IMR-90 (cell line): ENCODE measurements around the gene RYR1. TPM values are rescaled to one million over a fixed set of nuclear protein-coding genes. Genes with fewer than 3 reads are reported as not detected.
A peak's percentile ranks its signal among the peaks of the same experiment; 100 is the strongest.

Experiments
- ATAC-seq: fragments of 200-7000 bp; cut with Tn5 transposase; 2 replicates; pipeline ENCODE4 v1.9.1; 2020; ENCODE audit warnings: low read depth, mild to moderate bottlenecking, moderate library complexity
- BruUV-seq: library from RNA; stranded (reverse); fragments of 400-500 nt; replicated peaks from 2 replicates; lab custom pipeline; 2021; lab: Mats Ljungman, UMichigan
- CTCF ChIA-PET: fragments of 300-600 bp; formaldehyde crosslinking; extraction: SDS; loops from one replicate; lab custom pipeline; 2021; ENCODE audit warnings: antibody characterized with exemption; lab: Yijun Ruan, JAX
- POLR2A ChIA-PET: fragments of 300-600 bp; sonication (Branson Sonifier 250); formaldehyde crosslinking; loops from one replicate; lab custom pipeline; 2022; ENCODE audit warnings: antibody characterized with exemption; ENCODE audit not compliant: unreplicated experiment; lab: Charles Lee
- DNase-seq: peaks from one replicate; pipeline ENCODE4 v3.0.0; 2013
- H2AFZ ChIP-seq: replicated peaks from 2 replicates; pipeline ENCODE3; 2013; ENCODE audit warnings: low read length, mild to moderate bottlenecking; ENCODE audit not compliant: poor library complexity
- H2AK5ac ChIP-seq: 2 replicates; pipeline ENCODE4 v1.6.1; 2013; ENCODE audit warnings: low read depth, low read length, inconsistent platforms
- H2AK9ac ChIP-seq: replicated peaks from 2 replicates; pipeline ENCODE3; 2013; ENCODE audit warnings: mild to moderate bottlenecking, low read depth, low read length, moderate library complexity; ENCODE audit not compliant: poor library complexity
- H2BK120ac ChIP-seq: 2 replicates; pipeline ENCODE4 v1.6.1; 2013; ENCODE audit warnings: low read depth, low read length, inconsistent platforms
- H2BK15ac ChIP-seq: 3 replicates; pipeline ENCODE4 v1.6.1; 2013; ENCODE audit warnings: low read depth, low read length, inconsistent platforms
- H2BK20ac ChIP-seq: 2 replicates; pipeline ENCODE4 v1.6.1; 2013; ENCODE audit warnings: low read depth, mild to moderate bottlenecking, inconsistent platforms, low read length, moderate library complexity
- H2BK5ac ChIP-seq: 2 replicates; pipeline ENCODE4 v1.6.1; 2013; ENCODE audit warnings: mild to moderate bottlenecking, low read depth, low read length, inconsistent platforms; ENCODE audit not compliant: poor library complexity, severe bottlenecking
- H3K14ac ChIP-seq: replicated peaks from 2 replicates; pipeline ENCODE4 v1.6.1; 2013; ENCODE audit warnings: low read depth, low read length, inconsistent platforms
- H3K18ac ChIP-seq: 2 replicates; pipeline ENCODE4 v1.6.1; 2013; ENCODE audit warnings: low read depth, low read length, control low read depth
- H3K23ac ChIP-seq: 2 replicates; pipeline ENCODE4 v1.6.1; 2013; ENCODE audit warnings: low read depth, low read length, inconsistent platforms
- H3K27ac ChIP-seq: 2 replicates; pipeline ENCODE4 v1.5.1; 2013; ENCODE audit warnings: mild to moderate bottlenecking, control low read depth, low read length; ENCODE audit not compliant: insufficient read depth
- H3K27me3 ChIP-seq: 2 replicates; pipeline ENCODE4 v1.6.1; 2013; ENCODE audit warnings: low read length; ENCODE audit not compliant: control insufficient read depth, insufficient read depth
- H3K36me3 ChIP-seq: 2 replicates; pipeline ENCODE4 v1.6.1; 2013; ENCODE audit warnings: low read length, mixed read lengths; ENCODE audit not compliant: control insufficient read depth, insufficient read depth
- H3K4ac ChIP-seq: 2 replicates; pipeline ENCODE4 v1.6.1; 2013; ENCODE audit warnings: low read depth, low read length, inconsistent platforms
- H3K4me1 ChIP-seq: 2 replicates; pipeline ENCODE4 v1.6.1; 2013; ENCODE audit warnings: low read length, mixed read lengths; ENCODE audit not compliant: control insufficient read depth, insufficient read depth
- H3K4me2 ChIP-seq: 2 replicates; pipeline ENCODE4 v1.6.1; 2013; ENCODE audit warnings: low read depth, mild to moderate bottlenecking, control low read depth, low read length, moderate library complexity
- H3K4me3 ChIP-seq: 2 replicates; pipeline ENCODE4 v1.5.1; 2013; ENCODE audit warnings: low read depth, mild to moderate bottlenecking, control low read depth, low read length, moderate library complexity; ENCODE audit not compliant: insufficient read depth
- H3K56ac ChIP-seq: 2 replicates; pipeline ENCODE4 v1.6.1; 2013; ENCODE audit warnings: low read length, inconsistent platforms; ENCODE audit not compliant: insufficient read depth; ENCODE audit errors: extremely low read depth
- H3K79me1 ChIP-seq, 2 experiments: 2 replicates each; pipeline ENCODE4 v1.6.1; 2013; ENCODE audit warnings: low read length in 2 of 2, inconsistent platforms in 1 of 2, low read depth in 1 of 2
- H3K9ac ChIP-seq: 2 replicates; pipeline ENCODE4 v1.6.1; 2013; ENCODE audit warnings: low read depth, low read length, control low read depth
- H3K9me1 ChIP-seq: 2 replicates; pipeline ENCODE4 v1.6.1; 2013; ENCODE audit warnings: low read length, inconsistent platforms; ENCODE audit not compliant: insufficient read depth
- H3K9me3 ChIP-seq: 2 replicates; pipeline ENCODE4 v1.6.1; 2013; ENCODE audit warnings: low read length; ENCODE audit not compliant: control insufficient read depth, insufficient read depth
- H4K20me1 ChIP-seq: 2 replicates; pipeline ENCODE4 v1.6.1; 2013; ENCODE audit warnings: low read length, inconsistent platforms; ENCODE audit not compliant: insufficient read depth
- H4K5ac ChIP-seq: 2 replicates; pipeline ENCODE4 v1.6.1; 2013; ENCODE audit warnings: mild to moderate bottlenecking, low read depth, low read length, control low read depth
- H4K8ac ChIP-seq, 2 experiments: 2 replicates each; pipeline ENCODE4 v1.6.1; 2013; ENCODE audit warnings: low read depth in 2 of 2, low read length in 2 of 2, control low read depth in 1 of 2, inconsistent platforms in 1 of 2
- H4K91ac ChIP-seq: 2 replicates; pipeline ENCODE4 v1.6.1; 2013; ENCODE audit warnings: low read depth, low read length, inconsistent platforms; ENCODE audit not compliant: insufficient read depth
- BHLHE40 ChIP-seq: fragments of 150-350 bp; IDR thresholded peaks from 2 replicates; pipeline ENCODE4 v1.6.1; 2016; ENCODE audit warnings: mild to moderate bottlenecking, low read depth, low read length
- FOS ChIP-seq: fragments of 150-350 bp; IDR thresholded peaks from 2 replicates; pipeline ENCODE4 v1.6.1; 2016; ENCODE audit warnings: low read depth, low read length
- POLR2A ChIP-seq: IDR thresholded peaks from 2 replicates; pipeline ENCODE4 v1.6.1; 2012; ENCODE audit warnings: mild to moderate bottlenecking, low read depth, low read length
- WGBS, 2 experiments: methylation state at CpG; one replicate each; pipeline versions ENCODE4 v1.1.5 to v1.1.7; 2013; ENCODE audit warnings: missing lambda C conversion rate in 2 of 2; ENCODE audit not compliant: insufficient read length in 1 of 2; ENCODE audit errors: extremely low coverage in 2 of 2; 5-methylcytosine and 5-hydroxymethylcytosine counted together
- dilution Hi-C: fragments of 300-500 bp; cut with HindIII; formaldehyde crosslinking; loops from one replicate; pipeline ENCODE4 v1.14.3; 2018; ENCODE audit warnings: low sequenced_read_pairs; ENCODE audit not compliant: unreplicated experiment
- in situ Hi-C: fragments of 300-500 bp; cut with MboI; formaldehyde crosslinking; loops from 3 replicates; pipeline ENCODE4 v1.14.3; 2019; ENCODE audit warnings: low sequenced_read_pairs, inconsistent platforms, mixed read lengths
- intact Hi-C: fragments of 100-400 bp; cut with micrococcal nuclease; formaldehyde crosslinking; loops from 2 replicates; pipeline ENCODE4 v1.10.0; 2022
- polyA plus RNA-seq, 3 experiments: library from polyadenylated mRNA; depleted of rRNA; stranded (reverse); fragments of >200 nt; gene quantifications; 2 replicates each; pipeline ENCODE4 v1.2.3, GENCODE V29; 2012; ENCODE audit warnings: low replicate concordance in 1 of 3
- total RNA-seq: library from RNA; depleted of rRNA; stranded (reverse); fragments of >200 nt; gene quantifications from 2 replicates; pipeline ENCODE4 v1.2.3, GENCODE V29; 2012

RYR1 gene
- total and polyA plus RNA-seq, 2 of the 4 experiments (the other 2 are of a cell fraction): not detected

DNA sequence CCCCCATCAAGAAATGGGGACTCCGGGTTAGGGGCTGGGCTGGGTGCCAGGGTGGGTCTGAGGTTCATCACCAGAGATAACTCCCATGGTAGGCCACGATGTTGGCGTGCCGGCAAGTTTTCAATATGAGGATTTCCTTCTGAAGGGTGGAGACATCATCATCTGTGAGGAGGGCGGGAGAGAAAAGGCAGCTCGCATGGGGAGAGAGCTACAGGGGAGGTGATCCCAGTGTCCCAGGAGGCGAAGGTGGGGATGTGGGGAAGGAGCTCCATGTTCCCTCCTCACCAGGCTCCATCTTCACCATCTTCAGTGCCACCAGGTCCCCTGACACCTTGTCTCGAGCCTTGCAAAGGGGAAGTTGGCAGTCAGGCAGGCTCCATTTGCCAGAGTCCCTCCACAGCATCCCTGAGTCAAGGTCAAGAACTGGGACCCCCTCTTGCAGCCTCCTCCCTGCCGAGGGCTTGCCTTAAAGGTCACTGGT lies 183.8 kb downstream of the RYR1 start:
- peaks cover 9% of the 10 kb centered on the region for H3K36me3 ChIP-seq
- intact Hi-C loops: no loop called here
- ATAC-seq: no peak

More for the DNA sequence above, 183.8 kb downstream of the RYR1 start:
- Histone ChIP-seq H2AK9ac (peak overlapping the region; percentile 61), H3K4me1 (peaks cover 6% of the 10 kb centered on the region; the same call in 1 of the 2 replicates), H4K8ac (peak overlapping the region in 1 of 2 experiments; percentile 99; a peak in 1 of 4 replicates), H2AK5ac (no peak overlapping the region), H3K9me1 (peaks cover 7% of the 10 kb centered on the region), H3K79me1 (peaks cover 13 to 29% of the 10 kb centered on the region in 2 experiments; a peak in 3 of 4 replicates), H3K27ac (no peak overlapping the region), H2AFZ (peak overlapping the region; percentile 94), H3K9me3 (no peaks in the 10 kb centered on the region), H3K4ac (no peak overlapping the region), H3K4me3 (no peak overlapping the region), H3K27me3 (no peaks in the 10 kb centered on the region), H3K14ac (no peak overlapping the region), H3K18ac (no peak overlapping the region), H4K5ac (no peak overlapping the region), H4K91ac (no peak overlapping the region), H2BK120ac (no peak overlapping the region), H3K23ac (no peak overlapping the region), H3K9ac (no peak overlapping the region), H2BK20ac (no peak overlapping the region), H2BK5ac (no peak overlapping the region), H3K56ac (no peak overlapping the region), H3K4me2 (no peak overlapping the region), H4K20me1 (peaks cover 6% of the 10 kb centered on the region; the same call in 1 of the 2 replicates), H2BK15ac (no peak overlapping the region)
- CTCF ChIA-PET: no interaction called here
- DNase-seq: no peak
- dilution Hi-C loops: no loop called here
- BruUV-seq: no TSS peak
- TF ChIP-seq FOS (no peak), POLR2A (no peak), BHLHE40 (no peak)
- POLR2A ChIA-PET: no interaction called here
- WGBS, 2 experiments: 100% methylated on average over 1 of the region's 9 CpGs; no CpG with 5 or more reads in 1 of the 2 experiments
- in situ Hi-C loops: no loop called here
